HEK293 (cell line): ENCODE results near the gene MYO7A.

Experiments
- CTCF ChIA-PET: fragments of 350-600 bp; formaldehyde crosslinking; extraction: SDS; loops from one replicate; lab custom pipeline; 2021; ENCODE audit warnings: antibody characterized with exemption; lab: Yijun Ruan, JAX
- POLR2A ChIA-PET: fragments of 300-600 bp; formaldehyde crosslinking; extraction: SDS; loops from one replicate; lab custom pipeline; 2020; ENCODE audit warnings: antibody characterized with exemption, inconsistent platforms; lab: Yijun Ruan, JAX
- H3K27ac ChIP-seq: fragments of 200-500 bp; sonication (Bioruptor generic); 2 replicates; pipeline ENCODE4 v1.5.1; 2014; ENCODE audit warnings: low read depth, low read length, control low read depth, inconsistent platforms; ENCODE audit errors: extremely low read depth
- H3K36me3 ChIP-seq, 2 experiments: fragments of 200-500 bp in 1 of 2; sonication (Bioruptor generic) in 1 of 2; 1 replicate in 1 of 2; 2 replicates in 1 of 2; pipeline ENCODE4 v1.5.1; 2014 to 2017; ENCODE audit warnings: inconsistent platforms in 2 of 2, low read length in 2 of 2; ENCODE audit not compliant: control insufficient read depth in 2 of 2, insufficient read depth in 1 of 2
- H3K4me1 ChIP-seq: fragments of 200-500 bp; sonication (Bioruptor generic); 2 replicates; pipeline ENCODE4 v1.5.1; 2014; ENCODE audit warnings: mild to moderate bottlenecking, low read length, inconsistent platforms; ENCODE audit not compliant: control insufficient read depth, insufficient read depth
- H3K4me3 ChIP-seq: 2 replicates; pipeline ENCODE4 v1.5.1; 2011; ENCODE audit warnings: low read depth, mild to moderate bottlenecking, control low read depth, low read length, moderate library complexity
- H3K9me3 ChIP-seq: fragments of 200-500 bp; sonication (Bioruptor generic); 2 replicates; pipeline ENCODE4 v1.5.1; 2014; ENCODE audit warnings: low read depth, low read length, inconsistent platforms; ENCODE audit not compliant: control insufficient read depth, insufficient read depth
- GLIS2 ChIP-seq: fragments of 450-650 bp; formaldehyde crosslinking; IDR thresholded peaks from 2 replicates; pipeline ENCODE4 v1.5.1; 2016; ENCODE audit warnings: missing biosample characterization, missing genetic modification characterization
- HOXC10 ChIP-seq: sonication (generic); formaldehyde crosslinking; IDR thresholded peaks from 2 replicates; pipeline ENCODE4 v1.8.1; 2023; ENCODE audit warnings: mild to moderate bottlenecking, missing genetic modification reagents
- SCRT1 ChIP-seq: fragments of 450-650 bp; formaldehyde crosslinking; IDR thresholded peaks from 2 replicates; pipeline ENCODE4 v1.5.1; 2016; ENCODE audit warnings: missing biosample characterization, missing genetic modification characterization, borderline replicate concordance
- SP3 ChIP-seq: fragments of 450-650 bp; formaldehyde crosslinking; IDR thresholded peaks from 2 replicates; pipeline ENCODE4 v1.5.1; 2016; ENCODE audit warnings: missing biosample characterization, missing genetic modification characterization
- ZFP69B ChIP-seq: fragments of 450-650 bp; formaldehyde crosslinking; IDR thresholded peaks from 2 replicates; pipeline ENCODE4 v1.5.1; 2016; ENCODE audit warnings: missing biosample characterization, missing genetic modification characterization
- ZNF2 ChIP-seq: fragments of 450-650 bp; formaldehyde crosslinking; IDR thresholded peaks from 2 replicates; pipeline ENCODE4 v1.5.1; 2016; ENCODE audit warnings: missing biosample characterization, missing genetic modification characterization
- ZNF211 ChIP-seq: fragments of 450-650 bp; formaldehyde crosslinking; IDR thresholded peaks from 2 replicates; pipeline ENCODE4 v1.5.1; 2016; ENCODE audit warnings: low read depth, missing biosample characterization, missing genetic modification characterization
- ZNF391 ChIP-seq: fragments of 450-650 bp; formaldehyde crosslinking; IDR thresholded peaks from 2 replicates; pipeline ENCODE4 v1.5.1; 2016; ENCODE audit warnings: low read depth, missing biosample characterization, missing genetic modification characterization, borderline replicate concordance
- ZNF423 ChIP-seq: fragments of 450-650 bp; formaldehyde crosslinking; IDR thresholded peaks from 2 replicates; pipeline ENCODE4 v1.5.1; 2016; ENCODE audit warnings: missing biosample characterization, missing genetic modification characterization
- ZNF544 ChIP-seq: fragments of 450-650 bp; formaldehyde crosslinking; IDR thresholded peaks from 2 replicates; pipeline ENCODE4 v1.5.0; 2017; ENCODE audit warnings: missing biosample characterization, missing genetic modification characterization
- ZNF549 ChIP-seq: fragments of 450-650 bp; IDR thresholded peaks from 2 replicates; pipeline ENCODE4 v1.5.1; 2018; ENCODE audit warnings: missing biosample characterization, missing genetic modification characterization, mild to moderate bottlenecking, inconsistent platforms, moderate library complexity
- ZNF560 ChIP-seq: fragments of 450-650 bp; formaldehyde crosslinking; IDR thresholded peaks from 2 replicates; pipeline ENCODE4 v1.5.1; 2017; ENCODE audit warnings: missing biosample characterization, missing genetic modification characterization, borderline replicate concordance
- ZNF571 ChIP-seq: fragments of 450-650 bp; formaldehyde crosslinking; IDR thresholded peaks from 2 replicates; pipeline ENCODE4 v1.5.0; 2017; ENCODE audit warnings: missing biosample characterization, missing genetic modification characterization
- ZNF623 ChIP-seq: fragments of 450-650 bp; formaldehyde crosslinking; IDR thresholded peaks from 2 replicates; pipeline ENCODE4 v1.5.1; 2016; ENCODE audit warnings: missing biosample characterization, missing genetic modification characterization
- ZNF654 ChIP-seq: fragments of 450-650 bp; formaldehyde crosslinking; IDR thresholded peaks from 2 replicates; pipeline ENCODE4 v1.5.1; 2016; ENCODE audit warnings: low read depth, missing biosample characterization, missing genetic modification characterization
- ZNF837 ChIP-seq: fragments of 450-650 bp; formaldehyde crosslinking; IDR thresholded peaks from 2 replicates; pipeline ENCODE4 v1.5.1; 2016; ENCODE audit warnings: missing biosample characterization, missing genetic modification characterization
- ZSCAN16 ChIP-seq: fragments of 450-650 bp; formaldehyde crosslinking; IDR thresholded peaks from 2 replicates; pipeline ENCODE4 v1.5.1; 2016; ENCODE audit warnings: missing biosample characterization, missing genetic modification characterization
- ZSCAN30 ChIP-seq: fragments of 450-650 bp; IDR thresholded peaks from 2 replicates; pipeline ENCODE4 v1.5.1; 2018; ENCODE audit warnings: missing biosample characterization, mild to moderate bottlenecking, missing genetic modification characterization, moderate library complexity
- TF ChIP-seq, protein P1 (sequence below): fragments of 450-650 bp; formaldehyde crosslinking; IDR thresholded peaks from 2 replicates; pipeline ENCODE4 v1.5.1; 2016; ENCODE audit warnings: missing biosample characterization, missing genetic modification characterization
- TF ChIP-seq, protein P2 (sequence below): fragments of 450-650 bp; formaldehyde crosslinking; IDR thresholded peaks from 2 replicates; pipeline ENCODE4 v1.5.1; 2016; ENCODE audit warnings: missing biosample characterization, missing genetic modification characterization
- TF ChIP-seq, protein P3 (sequence below): fragments of 450-650 bp; formaldehyde crosslinking; IDR thresholded peaks from 2 replicates; pipeline ENCODE4 v1.5.1; 2016; ENCODE audit warnings: missing biosample characterization, missing genetic modification characterization

The MYO7A gene

DNA sequence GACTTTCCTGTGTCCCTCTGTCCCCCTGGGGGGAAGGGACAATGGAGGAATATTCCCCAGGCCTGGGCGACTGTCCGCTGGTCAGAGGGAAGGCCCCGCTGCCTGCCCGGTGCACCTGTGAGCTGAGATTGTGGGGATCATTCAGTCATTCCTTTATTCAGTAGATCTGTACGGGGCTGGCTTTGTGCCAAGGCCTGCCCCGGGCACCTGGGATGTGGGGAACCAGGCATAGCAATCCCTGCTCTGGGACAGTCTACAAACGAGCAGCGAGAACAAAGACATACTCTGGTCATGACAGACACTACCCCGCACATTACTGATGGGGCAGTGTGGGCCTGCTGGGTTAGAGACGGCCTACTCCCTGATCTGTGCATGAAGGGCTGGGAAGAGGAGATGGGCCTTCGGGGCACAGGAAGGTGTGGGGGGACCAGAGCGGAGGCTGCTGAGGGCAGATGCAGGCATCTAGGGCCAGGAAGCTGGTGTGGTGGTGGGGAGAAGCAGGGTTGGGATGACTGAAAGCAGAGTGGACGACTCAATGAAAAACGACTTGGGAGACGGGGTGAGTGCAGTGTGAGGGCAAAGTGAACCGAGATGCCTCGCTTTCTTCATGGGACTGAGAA lies 1.8 kb upstream of the MYO7A start (continued):
- no peak for TF ChIP-seq ZNF423
- no peak for TF ChIP-seq ZNF837 (tag by site-specific recombination)
- TF ChIP-seq ZNF211 (tag by site-specific recombination) = no peak
- TF ChIP-seq, all 188 proteins: peak for 0

DNA sequence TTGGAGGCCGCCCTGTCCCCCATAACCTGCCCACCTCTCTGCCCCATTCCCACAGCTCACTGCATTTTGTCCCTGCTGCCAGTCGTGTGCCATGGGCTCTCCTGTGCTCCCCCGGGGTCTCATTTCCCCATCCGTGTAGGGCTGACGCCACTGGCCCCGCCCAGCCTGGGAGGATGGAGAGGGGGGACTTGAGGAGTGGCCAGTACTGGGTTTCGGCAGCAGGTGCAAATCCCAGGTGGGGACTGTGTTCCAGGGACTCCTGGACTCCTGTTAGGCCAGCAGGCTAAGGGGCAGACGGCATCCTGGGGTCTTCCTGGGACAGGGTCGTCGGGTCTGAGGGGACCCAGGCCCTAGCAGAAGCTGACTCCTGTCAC lies 1.2 kb upstream of the MYO7A start:
- POLR2A ChIA-PET = no interaction called here
- TF ChIP-seq ZNF571 (tag by site-specific recombination) (no peak), ZNF544 (tag by site-specific recombination) (no peak), SCRT1 (tag by site-specific recombination) (no peak), ZNF549 (tag by site-specific recombination) (no peak), SP3 (tag by site-specific recombination) (0 out of 2 replicates have a peak, but pooled peaks have one; percentile 32), ZNF560 (tag by site-specific recombination) (no peak), ZNF623 (tag by site-specific recombination) (no peak)
- TF ChIP-seq, all 188 proteins: peak for 1
- Histone ChIP-seq H3K4me3 (peak overlapping the region; percentile 44), H3K9me3 (no peaks in the 10 kb centered on the region), H3K36me3 (no peaks in the 10 kb centered on the region), H3K27ac (no peak overlapping the region), H3K4me1 (no peaks in the 10 kb centered on the region; the same call in 1 of the 2 replicates)
- CTCF ChIA-PET = interaction anchor here (0.5 to 4.3 kb wide), 51 partner anchors 9 to 1002 kb away, joined by 3 to 95 read pairs (median 4); no protein-coding TSS in a partner anchor

DNA sequence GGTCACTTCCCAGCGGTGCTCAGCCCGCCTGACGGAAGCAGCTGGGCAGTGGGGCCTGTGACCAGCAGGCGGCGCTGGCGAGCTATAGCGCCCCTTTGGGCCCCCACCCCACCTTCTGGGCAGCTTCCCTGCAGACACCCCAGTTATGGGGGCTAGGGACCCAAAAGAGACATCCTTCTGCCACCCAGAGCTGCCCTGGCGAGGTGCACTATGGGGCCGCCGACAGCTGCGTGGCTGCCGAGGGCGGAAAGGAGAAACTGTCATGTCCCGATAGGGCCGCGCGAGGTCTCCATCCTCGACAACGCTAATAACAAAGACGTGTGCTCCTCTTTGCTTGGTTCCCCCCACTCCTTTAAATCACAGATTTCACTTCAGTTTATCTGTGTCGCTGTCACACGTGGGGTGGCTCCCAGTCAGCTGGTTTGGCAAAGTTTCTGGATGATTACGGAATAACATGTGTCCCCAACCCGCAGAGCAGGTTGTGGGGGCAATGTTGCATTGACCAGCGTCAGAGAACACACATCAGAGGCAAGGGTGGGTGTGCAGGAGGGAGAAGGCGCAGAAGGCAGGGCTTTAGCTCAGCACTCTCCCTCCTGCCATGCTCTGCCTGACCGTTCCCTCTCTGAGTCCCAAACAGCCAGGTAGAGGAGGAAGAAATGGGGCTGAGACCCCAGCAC lies 673 bp upstream of the MYO7A start:
- H3K4me3 ChIP-seq = peak overlapping the region; percentile 44
- CTCF ChIA-PET = interaction anchor here (0.5 to 4.3 kb wide), 56 partner anchors 9 to 1002 kb away, joined by 3 to 95 read pairs (median 4); no protein-coding TSS in a partner anchor
- H3K9me3 ChIP-seq = no peaks in the 10 kb centered on the region
- TF ChIP-seq, protein P1, sequence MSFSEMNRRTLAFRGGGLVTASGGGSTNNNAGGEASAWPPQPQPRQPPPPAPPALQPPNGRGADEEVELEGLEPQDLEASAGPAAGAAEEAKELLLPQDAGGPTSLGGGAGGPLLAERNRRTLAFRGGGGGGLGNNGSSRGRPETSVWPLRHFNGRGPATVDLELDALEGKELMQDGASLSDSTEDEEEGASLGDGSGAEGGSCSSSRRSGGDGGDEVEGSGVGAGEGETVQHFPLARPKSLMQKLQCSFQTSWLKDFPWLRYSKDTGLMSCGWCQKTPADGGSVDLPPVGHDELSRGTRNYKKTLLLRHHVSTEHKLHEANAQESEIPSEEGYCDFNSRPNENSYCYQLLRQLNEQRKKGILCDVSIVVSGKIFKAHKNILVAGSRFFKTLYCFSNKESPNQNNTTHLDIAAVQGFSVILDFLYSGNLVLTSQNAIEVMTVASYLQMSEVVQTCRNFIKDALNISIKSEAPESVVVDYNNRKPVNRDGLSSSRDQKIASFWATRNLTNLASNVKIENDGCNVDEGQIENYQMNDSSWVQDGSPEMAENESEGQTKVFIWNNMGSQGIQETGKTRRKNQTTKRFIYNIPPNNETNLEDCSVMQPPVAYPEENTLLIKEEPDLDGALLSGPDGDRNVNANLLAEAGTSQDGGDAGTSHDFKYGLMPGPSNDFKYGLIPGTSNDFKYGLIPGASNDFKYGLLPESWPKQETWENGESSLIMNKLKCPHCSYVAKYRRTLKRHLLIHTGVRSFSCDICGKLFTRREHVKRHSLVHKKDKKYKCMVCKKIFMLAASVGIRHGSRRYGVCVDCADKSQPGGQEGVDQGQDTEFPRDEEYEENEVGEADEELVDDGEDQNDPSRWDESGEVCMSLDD (tag by site-specific recombination) = peak; percentile 90
- TF ChIP-seq ZNF391 (tag by site-specific recombination) (no peak), ZFP69B (tag by site-specific recombination) (no peak), ZSCAN16 (tag by site-specific recombination) (no peak), ZNF2 (tag by site-specific recombination) (peak; percentile 40; the same call in 1 of the 2 replicates), GLIS2 (tag by site-specific recombination) (peak; percentile 11; the same call in 1 of the 2 replicates), ZSCAN30 (0 out of 2 replicates have a peak, but pooled peaks have one; percentile 15), ZNF654 (tag by site-specific recombination) (peak; percentile 71), HOXC10 (no peak), SP3 (tag by site-specific recombination) (peak; percentile 15; the same call in 1 of the 2 replicates)
- TF ChIP-seq, protein P2, sequence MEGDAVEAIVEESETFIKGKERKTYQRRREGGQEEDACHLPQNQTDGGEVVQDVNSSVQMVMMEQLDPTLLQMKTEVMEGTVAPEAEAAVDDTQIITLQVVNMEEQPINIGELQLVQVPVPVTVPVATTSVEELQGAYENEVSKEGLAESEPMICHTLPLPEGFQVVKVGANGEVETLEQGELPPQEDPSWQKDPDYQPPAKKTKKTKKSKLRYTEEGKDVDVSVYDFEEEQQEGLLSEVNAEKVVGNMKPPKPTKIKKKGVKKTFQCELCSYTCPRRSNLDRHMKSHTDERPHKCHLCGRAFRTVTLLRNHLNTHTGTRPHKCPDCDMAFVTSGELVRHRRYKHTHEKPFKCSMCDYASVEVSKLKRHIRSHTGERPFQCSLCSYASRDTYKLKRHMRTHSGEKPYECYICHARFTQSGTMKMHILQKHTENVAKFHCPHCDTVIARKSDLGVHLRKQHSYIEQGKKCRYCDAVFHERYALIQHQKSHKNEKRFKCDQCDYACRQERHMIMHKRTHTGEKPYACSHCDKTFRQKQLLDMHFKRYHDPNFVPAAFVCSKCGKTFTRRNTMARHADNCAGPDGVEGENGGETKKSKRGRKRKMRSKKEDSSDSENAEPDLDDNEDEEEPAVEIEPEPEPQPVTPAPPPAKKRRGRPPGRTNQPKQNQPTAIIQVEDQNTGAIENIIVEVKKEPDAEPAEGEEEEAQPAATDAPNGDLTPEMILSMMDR (tag by site-specific recombination) = peak; percentile 88
- TF ChIP-seq, protein P3, sequence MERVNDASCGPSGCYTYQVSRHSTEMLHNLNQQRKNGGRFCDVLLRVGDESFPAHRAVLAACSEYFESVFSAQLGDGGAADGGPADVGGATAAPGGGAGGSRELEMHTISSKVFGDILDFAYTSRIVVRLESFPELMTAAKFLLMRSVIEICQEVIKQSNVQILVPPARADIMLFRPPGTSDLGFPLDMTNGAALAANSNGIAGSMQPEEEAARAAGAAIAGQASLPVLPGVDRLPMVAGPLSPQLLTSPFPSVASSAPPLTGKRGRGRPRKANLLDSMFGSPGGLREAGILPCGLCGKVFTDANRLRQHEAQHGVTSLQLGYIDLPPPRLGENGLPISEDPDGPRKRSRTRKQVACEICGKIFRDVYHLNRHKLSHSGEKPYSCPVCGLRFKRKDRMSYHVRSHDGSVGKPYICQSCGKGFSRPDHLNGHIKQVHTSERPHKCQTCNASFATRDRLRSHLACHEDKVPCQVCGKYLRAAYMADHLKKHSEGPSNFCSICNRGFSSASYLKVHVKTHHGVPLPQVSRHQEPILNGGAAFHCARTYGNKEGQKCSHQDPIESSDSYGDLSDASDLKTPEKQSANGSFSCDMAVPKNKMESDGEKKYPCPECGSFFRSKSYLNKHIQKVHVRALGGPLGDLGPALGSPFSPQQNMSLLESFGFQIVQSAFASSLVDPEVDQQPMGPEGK (tag by site-specific recombination) = peak; percentile 91
- no peak overlapping the region for H3K27ac ChIP-seq
- POLR2A ChIA-PET = no interaction called here
- H3K36me3 ChIP-seq = no peaks in the 10 kb centered on the region
- H3K4me1 ChIP-seq = no peaks in the 10 kb centered on the region; the same call in 1 of the 2 replicates
